Fibroblast of lung (primary cell): Measurements from ENCODE around the gene XYLB. TPM values are rescaled to one million over a fixed set of nuclear protein-coding genes. Genes with fewer than 3 reads are reported as not detected.
A peak's percentile ranks its signal among the peaks of the same experiment; 100 is the strongest.

Experiments
- DNase-seq, 2 donors: peaks; one replicate each; pipeline versions ENCODE4 v3.0.0 to v3.0.0-alpha.2; 2010; ENCODE audit warnings: low read depth in 2 of 2
- H2AFZ ChIP-seq: 2 replicates; pipeline ENCODE4 v1.5.1; 2012; ENCODE audit warnings: low read length, control low read depth, inconsistent platforms
- H3K27ac ChIP-seq: 2 replicates; pipeline ENCODE4 v1.5.1; 2011; ENCODE audit warnings: low read length, control low read depth; ENCODE audit not compliant: insufficient read depth
- H3K27me3 ChIP-seq: 2 replicates; pipeline ENCODE4 v1.5.1; 2011; ENCODE audit warnings: mild to moderate bottlenecking, low read length; ENCODE audit not compliant: control insufficient read depth, insufficient read depth
- H3K36me3 ChIP-seq: 2 replicates; pipeline ENCODE4 v1.5.1; 2011; ENCODE audit warnings: low read length; ENCODE audit not compliant: control insufficient read depth, insufficient read depth
- H3K4me1 ChIP-seq: 2 replicates; pipeline ENCODE4 v1.5.1; 2011; ENCODE audit warnings: low read length; ENCODE audit not compliant: control insufficient read depth, insufficient read depth; ENCODE audit errors: extremely low read depth
- H3K4me2 ChIP-seq: 2 replicates; pipeline ENCODE4 v1.5.1; 2011; ENCODE audit warnings: low read length, control low read depth; ENCODE audit not compliant: insufficient read depth; ENCODE audit errors: extremely low read depth
- H3K4me3 ChIP-seq, 4 experiments: fragments of 200-600 bp in 1 of 4; sonication (generic) in 1 of 4; replicated peaks in 1 of 4; 2 replicates each; pipeline ENCODE4 v1.5.1; 2011 to 2016; ENCODE audit warnings: low read length in 4 of 4, low read depth in 3 of 4, mild to moderate bottlenecking in 3 of 4, control low read depth in 2 of 4, inconsistent platforms in 1 of 4, mixed read lengths in 1 of 4; ENCODE audit not compliant: insufficient read depth in 1 of 4; ENCODE audit errors: control extremely low read depth in 1 of 4
- H3K79me2 ChIP-seq: 2 replicates; pipeline ENCODE4 v1.5.1; 2012; ENCODE audit warnings: mild to moderate bottlenecking, low read length, inconsistent platforms; ENCODE audit not compliant: control insufficient read depth, insufficient read depth
- H3K9ac ChIP-seq: 2 replicates; pipeline ENCODE4 v1.5.1; 2011; ENCODE audit warnings: mild to moderate bottlenecking, low read length, control low read depth; ENCODE audit not compliant: insufficient read depth
- H3K9me3 ChIP-seq: 2 replicates; pipeline ENCODE4 v1.5.1; 2012; ENCODE audit warnings: low read depth, low read length; ENCODE audit not compliant: control insufficient read depth, insufficient read depth
- H4K20me1 ChIP-seq: 2 replicates; pipeline ENCODE4 v1.5.1; 2011; ENCODE audit warnings: low read length; ENCODE audit not compliant: control insufficient read depth, insufficient read depth; ENCODE audit errors: extremely low read depth
- CTCF ChIP-seq, 2 donors: IDR thresholded peaks in 1 of 2; conservative IDR thresholded peaks in 1 of 2; 1 replicate in 1 of 2; 2 replicates in 1 of 2; pipeline ENCODE4 v1.5.1; 2011 to 2012; ENCODE audit warnings: low read length in 2 of 2, control low read depth in 1 of 2, inconsistent platforms in 1 of 2, low read depth in 1 of 2, mild to moderate bottlenecking in 1 of 2
- EZH2 ChIP-seq: IDR thresholded peaks from 2 replicates; pipeline ENCODE4 v1.5.1; 2012; ENCODE audit warnings: low read length, control low read depth, mild to moderate bottlenecking; ENCODE audit errors: missing control alignments
- polyA plus RNA-seq, 2 donors: library from polyadenylated mRNA; depleted of rRNA in 1 of 2; stranded (reverse) in 1 of 2; unstranded in 1 of 2; fragments of >200 nt; gene quantifications; 2 replicates each; pipeline ENCODE4 v1.2.1, GENCODE V29; 2011 to 2012; ENCODE audit warnings: missing spikeins in 1 of 2
- total RNA-seq: library from RNA; depleted of rRNA; stranded (reverse); fragments of >200 nt; gene quantifications from 2 replicates; pipeline ENCODE4 v1.2.1, GENCODE V29; 2014

XYLB gene
- total and polyA plus RNA-seq, 2 donors (not counting 1 experiment from before 2014, with no cell fraction given) = 2.2 to 5.1 TPM

- Histone ChIP-seq H3K4me2 (peak overlapping the region; percentile 86), H3K4me3 (peak overlapping the region in 3 of 4 experiments; percentile 12 to 71 (median 63)), H3K9ac (peak overlapping the region; percentile 65), H3K4me1 (peaks cover 2% of the 10 kb centered on the region), H2AFZ (peak overlapping the region; percentile 61), H3K9me3 (no peaks in the 10 kb centered on the region), H3K27ac (no peak overlapping the region), H4K20me1 (no peaks in the 10 kb centered on the region), H3K27me3 (no peaks in the 10 kb centered on the region), H3K79me2 (no peaks in the 10 kb centered on the region), H3K36me3 (no peaks in the 10 kb centered on the region)
- no peak for DNase-seq
- no peak for TF ChIP-seq CTCF (conservative IDR thresholded peaks at IDR 0.05 in 1 of 2, IDR thresholded peaks at IDR 0.05 in 1 of 2; ENCODE audit: low read depth in 1 of 2, low read length in 2 of 2)
- TF ChIP-seq EZH2 = no peak
Observed at GRCh38 chr3:38453913-38454177, 107.3 kb downstream of the XYLB start.

- Histone ChIP-seq H3K4me3 (peak overlapping the region; percentile 37 to 71 (median 64)), H3K27me3 (no peaks in the 10 kb centered on the region), H3K36me3 (no peaks in the 10 kb centered on the region), H3K4me2 (peak overlapping the region; percentile 86), H3K79me2 (no peaks in the 10 kb centered on the region), H3K4me1 (peaks cover 4% of the 10 kb centered on the region), H2AFZ (peak overlapping the region; percentile 61), H3K9me3 (no peaks in the 10 kb centered on the region), H4K20me1 (no peaks in the 10 kb centered on the region), H3K9ac (peak overlapping the region; percentile 65), H3K27ac (no peak overlapping the region)
- TF ChIP-seq CTCF (conservative IDR thresholded peaks at IDR 0.05 in 1 of 2, IDR thresholded peaks at IDR 0.05 in 1 of 2; ENCODE audit: low read depth in 1 of 2, low read length in 2 of 2) = no peak
- TF ChIP-seq EZH2 = no peak
- DNase-seq = peak; percentile 19 to 29
Observed at GRCh38 chr3:38454178-38454883, 107.7 kb downstream of the XYLB start.

GRCh38 chr3:38454884-38455638 lies 108.5 kb downstream of the XYLB start:
- no peaks in the 10 kb centered on the region for H4K20me1 ChIP-seq
- H3K4me3 ChIP-seq = peak overlapping the region; percentile 37 to 71 (median 64)
- H3K79me2 ChIP-seq = no peaks in the 10 kb centered on the region
- peak overlapping the region; percentile 86 for H3K4me2 ChIP-seq
- peaks cover 4% of the 10 kb centered on the region for H3K4me1 ChIP-seq
- DNase-seq = peak; percentile 30 to 39
- H3K36me3 ChIP-seq = no peaks in the 10 kb centered on the region
- H2AFZ ChIP-seq = peak overlapping the region; percentile 61
- H3K9ac ChIP-seq = peak overlapping the region; percentile 65
- H3K9me3 ChIP-seq = no peaks in the 10 kb centered on the region
- TF ChIP-seq CTCF (conservative IDR thresholded peaks at IDR 0.05 in 1 of 2, IDR thresholded peaks at IDR 0.05 in 1 of 2; ENCODE audit: low read depth in 1 of 2, low read length in 2 of 2) (no peak), EZH2 (no peak)
- H3K27ac ChIP-seq = no peak overlapping the region
- H3K27me3 ChIP-seq = no peaks in the 10 kb centered on the region
